Mesendoderm (in vitro differentiated cells): ENCODE measurements around the gene NEK7.

Source experiments
- DNase-seq: peaks from one replicate; pipeline ENCODE4 v3.0.0; 2013
- H2AK5ac ChIP-seq: 2 replicates; pipeline ENCODE4 v1.6.1; 2013; ENCODE audit warnings: low read length, inconsistent platforms
- H2BK120ac ChIP-seq: 2 replicates; pipeline ENCODE4 v1.6.1; 2013; ENCODE audit warnings: low read depth, mild to moderate bottlenecking, low read length, moderate library complexity, mixed read lengths
- H2BK15ac ChIP-seq: replicated peaks from 2 replicates; pipeline ENCODE4 v1.6.1; 2013; ENCODE audit warnings: low read depth, mild to moderate bottlenecking, moderate library complexity
- H2BK5ac ChIP-seq: 2 replicates; pipeline ENCODE4 v1.6.1; 2013; ENCODE audit warnings: low read length, inconsistent platforms
- H3K18ac ChIP-seq: 2 replicates; pipeline ENCODE4 v1.6.1; 2013; ENCODE audit warnings: mild to moderate bottlenecking, low read length, mixed read lengths
- H3K23ac ChIP-seq: one replicate; pipeline ENCODE4 v1.6.1; 2013; ENCODE audit warnings: low read length
- H3K27ac ChIP-seq: 2 replicates; pipeline ENCODE4 v1.5.1; 2013; ENCODE audit warnings: low read depth, mild to moderate bottlenecking, inconsistent platforms, low read length, moderate library complexity
- H3K27me3 ChIP-seq: 2 replicates; pipeline ENCODE4 v1.6.1; 2013; ENCODE audit warnings: low read length, control low read depth, mild to moderate bottlenecking, inconsistent platforms; ENCODE audit not compliant: insufficient read depth, poor library complexity
- H3K36me3 ChIP-seq: 2 replicates; pipeline ENCODE4 v1.6.1; 2013; ENCODE audit warnings: low read length, inconsistent platforms; ENCODE audit not compliant: control insufficient read depth, insufficient read depth
- H3K4ac ChIP-seq: one replicate; pipeline ENCODE4 v1.6.1; 2013; ENCODE audit warnings: low read depth, mild to moderate bottlenecking, low read length, moderate library complexity
- H3K4me1 ChIP-seq: 2 replicates; pipeline ENCODE4 v1.6.1; 2013; ENCODE audit warnings: low read depth, low read length, inconsistent platforms; ENCODE audit not compliant: control insufficient read depth
- H3K4me2 ChIP-seq: 2 replicates; pipeline ENCODE4 v1.6.1; 2013; ENCODE audit warnings: low read length
- H3K4me3 ChIP-seq: 2 replicates; pipeline ENCODE4 v1.5.1; 2013; ENCODE audit warnings: mild to moderate bottlenecking, low read length
- H3K56ac ChIP-seq: one replicate; pipeline ENCODE4 v1.6.1; 2013; ENCODE audit warnings: low read length
- H3K79me1 ChIP-seq: 2 replicates; pipeline ENCODE4 v1.6.1; 2013; ENCODE audit warnings: low read length, inconsistent platforms
- H3K79me2 ChIP-seq: 2 replicates; pipeline ENCODE4 v1.6.1; 2013; ENCODE audit warnings: mild to moderate bottlenecking, low read length; ENCODE audit not compliant: control insufficient read depth, insufficient read depth
- H3K9ac ChIP-seq: 2 replicates; pipeline ENCODE4 v1.6.1; 2013; ENCODE audit warnings: low read length, inconsistent platforms
- H4K5ac ChIP-seq: one replicate; pipeline ENCODE4 v1.6.1; 2013; ENCODE audit warnings: low read length
- H4K8ac ChIP-seq: one replicate; pipeline ENCODE4 v1.6.1; 2013; ENCODE audit warnings: low read depth, mild to moderate bottlenecking, control low read depth, low read length, moderate library complexity
- WGBS: extraction: QIAGEN DNeasy Blood & Tissue Kit; methylation state at CpG from one replicate; pipeline ENCODE4 v1.1.7; 2013; ENCODE audit warnings: low lambda C conversion rate, missing lambda C conversion rate; ENCODE audit not compliant: insufficient coverage; ENCODE audit errors: extremely low coverage; 5-methylcytosine and 5-hydroxymethylcytosine counted together

NEK7 gene

GRCh38 chr1:198157241-198157846, 546 bp downstream of the NEK7 start:
- Histone ChIP-seq H3K4ac (peak overlapping the region; percentile 63), H3K79me1 (peaks cover 3% of the 10 kb centered on the region), H3K27me3 (no peaks in the 10 kb centered on the region), H3K4me3 (peak overlapping the region; percentile 86), H3K79me2 (peaks cover 23% of the 10 kb centered on the region), H4K5ac (no peak overlapping the region), H2AK5ac (no peak overlapping the region), H3K18ac (peak overlapping the region; percentile 92), H3K23ac (peak overlapping the region; percentile 0), H3K27ac (peak overlapping the region; percentile 96), H3K4me2 (peak overlapping the region; percentile 92), H2BK120ac (peak overlapping the region; percentile 10), H2BK5ac (no peak overlapping the region), H3K9ac (peak overlapping the region; percentile 80), H3K36me3 (no peaks in the 10 kb centered on the region), H4K8ac (no peak overlapping the region), H3K56ac (peak overlapping the region; percentile 92), H2BK15ac (no peak overlapping the region), H3K4me1 (peaks cover 6% of the 10 kb centered on the region)
- WGBS: no CpG with 5 or more reads among the region's 62 CpGs
- peak; percentile 98 for DNase-seq

GRCh38 chr1:198157847-198158725, 1.3 kb downstream of the NEK7 start:
- peak overlapping the region; percentile 92 for H3K56ac ChIP-seq
- H2BK5ac ChIP-seq: no peak overlapping the region
- H3K4me3 ChIP-seq: peak overlapping the region; percentile 86
- H3K23ac ChIP-seq: peak overlapping the region; percentile 0
- H4K8ac ChIP-seq: no peak overlapping the region
- no peak overlapping the region for H2BK15ac ChIP-seq
- no peak overlapping the region for H4K5ac ChIP-seq
- peaks cover 28% of the 10 kb centered on the region for H3K79me2 ChIP-seq
- H3K36me3 ChIP-seq: no peaks in the 10 kb centered on the region
- H3K4ac ChIP-seq: no peak overlapping the region
- DNase-seq: peak; percentile 73
- WGBS: no CpG with 5 or more reads among the region's 17 CpGs
- peak overlapping the region; percentile 92 for H3K4me2 ChIP-seq
- peak overlapping the region; percentile 68 for H3K9ac ChIP-seq
- H3K27me3 ChIP-seq: no peaks in the 10 kb centered on the region
- peaks cover 6% of the 10 kb centered on the region for H3K4me1 ChIP-seq
- peak overlapping the region; percentile 16 for H3K18ac ChIP-seq
- H2BK120ac ChIP-seq: no peak overlapping the region
- H3K79me1 ChIP-seq: peaks cover 3% of the 10 kb centered on the region
- H3K27ac ChIP-seq: peak overlapping the region; percentile 42
- peak overlapping the region; percentile 47 for H2AK5ac ChIP-seq

DNA sequence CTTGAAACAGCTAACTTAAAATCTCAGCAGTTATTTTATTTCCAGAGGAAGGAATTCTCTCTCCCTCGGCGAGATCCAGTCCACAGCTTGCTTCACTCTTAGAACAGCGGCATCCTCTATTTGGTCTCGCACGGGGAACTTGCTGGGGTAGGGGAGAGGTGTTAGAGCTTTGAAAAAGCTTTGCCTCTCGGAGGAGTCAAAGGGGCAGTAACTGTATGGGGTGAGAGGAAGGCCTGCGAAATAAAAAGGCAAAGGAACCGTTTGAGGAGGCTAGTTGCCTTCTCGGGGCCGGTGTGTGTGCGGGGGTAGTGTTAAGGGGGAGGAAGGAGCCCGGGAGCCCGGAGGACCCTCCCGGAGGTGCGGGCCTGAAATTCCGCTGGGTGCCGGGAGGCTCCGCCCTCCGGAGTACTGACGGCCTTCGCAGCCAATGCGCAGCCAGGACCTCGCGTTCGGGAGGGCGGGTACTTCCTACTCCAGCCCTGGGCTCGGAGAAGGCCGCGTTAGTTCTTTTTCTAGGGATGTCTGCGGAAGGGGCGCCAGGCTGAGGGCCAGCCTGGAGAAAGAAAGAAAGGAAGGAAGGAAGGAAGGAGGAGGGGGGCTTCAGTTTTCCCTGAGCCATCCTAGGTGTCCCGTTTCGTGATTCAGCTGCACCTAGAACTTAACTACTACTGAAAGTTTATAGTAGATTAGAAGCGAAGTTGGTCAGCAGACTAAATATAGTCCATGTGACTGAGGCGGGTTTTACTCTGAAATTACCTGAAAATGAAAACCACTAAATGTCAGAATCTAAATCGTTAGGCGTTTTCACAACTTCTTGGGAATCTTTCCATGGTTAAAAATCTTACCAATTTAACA, 2.2 kb downstream of the NEK7 start:
- H2BK15ac ChIP-seq: no peak overlapping the region
- H3K4me2 ChIP-seq: peak overlapping the region; percentile 92
- H3K36me3 ChIP-seq: no peaks in the 10 kb centered on the region
- H3K4me3 ChIP-seq: peak overlapping the region; percentile 25
- peak overlapping the region; percentile 28 for H2BK5ac ChIP-seq
- H4K8ac ChIP-seq: no peak overlapping the region
- H3K79me1 ChIP-seq: peaks cover 3% of the 10 kb centered on the region
- H3K18ac ChIP-seq: peak overlapping the region; percentile 16
- H3K79me2 ChIP-seq: peaks cover 31% of the 10 kb centered on the region
- no peaks in the 10 kb centered on the region for H3K27me3 ChIP-seq
- H3K23ac ChIP-seq: no peak overlapping the region
- H2BK120ac ChIP-seq: no peak overlapping the region
- DNase-seq: peak; percentile 95
- H3K4ac ChIP-seq: no peak overlapping the region
- peak overlapping the region; percentile 60 for H3K27ac ChIP-seq
- H2AK5ac ChIP-seq: no peak overlapping the region
- peak overlapping the region; percentile 82 for H3K9ac ChIP-seq
- no CpG with 5 or more reads among the region's 37 CpGs for WGBS
- peak overlapping the region; percentile 92 for H3K56ac ChIP-seq
- peak overlapping the region; percentile 6 for H4K5ac ChIP-seq
- peaks cover 6% of the 10 kb centered on the region for H3K4me1 ChIP-seq

DNA sequence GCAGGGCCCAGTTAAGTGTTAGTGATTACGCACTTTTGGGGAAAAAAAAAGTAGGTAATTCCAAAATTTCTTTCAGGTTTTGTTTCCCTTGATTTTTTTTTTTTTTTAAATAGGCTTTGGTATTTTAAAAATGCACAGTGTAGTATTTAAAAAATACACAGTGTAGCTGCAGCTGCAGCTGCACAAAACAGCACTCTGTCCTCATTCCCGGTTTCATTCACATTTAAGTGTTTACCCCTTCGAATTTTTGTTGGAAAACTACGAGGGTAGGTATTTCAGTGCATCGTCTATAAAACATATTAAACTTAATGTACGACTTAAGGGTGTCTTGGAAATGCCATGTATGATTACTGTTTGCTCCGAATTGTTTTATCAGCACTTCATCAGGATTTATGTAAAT, 3.4 kb downstream of the NEK7 start:
- no peak overlapping the region for H3K4me2 ChIP-seq
- WGBS: no CpG with 5 or more reads among the region's 7 CpGs
- H3K27ac ChIP-seq: no peak overlapping the region
- no peak overlapping the region for H2BK5ac ChIP-seq
- no peak overlapping the region for H3K9ac ChIP-seq
- no peak overlapping the region for H4K8ac ChIP-seq
- peaks cover 38% of the 10 kb centered on the region for H3K79me2 ChIP-seq
- H3K27me3 ChIP-seq: no peaks in the 10 kb centered on the region
- no peak overlapping the region for H3K4me3 ChIP-seq
- H3K23ac ChIP-seq: no peak overlapping the region
- H3K4me1 ChIP-seq: peaks cover 6% of the 10 kb centered on the region
- H3K4ac ChIP-seq: no peak overlapping the region
- no peak overlapping the region for H4K5ac ChIP-seq
- no peak overlapping the region for H2BK120ac ChIP-seq
- H3K56ac ChIP-seq: no peak overlapping the region
- H3K79me1 ChIP-seq: peaks cover 5% of the 10 kb centered on the region
- H3K18ac ChIP-seq: no peak overlapping the region
- H2BK15ac ChIP-seq: no peak overlapping the region
- H2AK5ac ChIP-seq: no peak overlapping the region
- DNase-seq: no peak
- H3K36me3 ChIP-seq: no peaks in the 10 kb centered on the region

DNA sequence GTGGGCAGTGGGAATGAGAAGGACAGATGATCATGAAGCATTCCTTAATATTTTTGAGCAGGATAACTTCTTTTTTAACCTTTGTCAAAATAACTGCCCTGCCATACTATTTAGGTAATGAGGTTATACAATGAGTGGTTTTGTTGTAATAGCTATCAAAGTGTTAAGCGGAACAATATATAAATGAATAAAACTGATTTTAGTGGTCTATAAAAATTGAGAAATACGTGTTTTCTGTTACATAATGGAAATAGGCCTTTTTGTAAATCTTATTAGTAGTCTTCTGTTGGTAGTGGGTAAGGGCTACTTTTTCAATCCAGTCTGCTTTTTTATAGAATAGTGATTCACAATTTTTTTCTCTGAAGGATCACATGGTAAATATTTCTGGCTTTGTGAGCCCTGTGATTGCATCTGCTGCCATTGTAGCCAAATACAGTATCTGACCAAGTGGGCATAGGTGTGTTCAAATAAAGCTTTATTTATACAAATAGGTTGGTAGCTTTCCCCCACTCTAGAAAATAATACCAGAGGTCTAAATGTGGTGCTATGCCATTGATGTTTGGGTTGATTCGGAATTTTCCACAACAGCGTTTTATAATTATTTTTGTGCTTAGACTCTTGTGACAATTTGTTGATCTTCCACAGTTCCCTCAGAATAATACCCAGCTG, 4.3 kb downstream of the NEK7 start:
- H2AK5ac ChIP-seq: no peak overlapping the region
- H3K4me2 ChIP-seq: no peak overlapping the region
- peak overlapping the region; percentile 17 for H4K8ac ChIP-seq
- no peak overlapping the region for H3K9ac ChIP-seq
- peaks cover 5% of the 10 kb centered on the region for H3K79me1 ChIP-seq
- H3K27me3 ChIP-seq: no peaks in the 10 kb centered on the region
- no peak overlapping the region for H3K27ac ChIP-seq
- H2BK120ac ChIP-seq: no peak overlapping the region
- H3K36me3 ChIP-seq: no peaks in the 10 kb centered on the region
- H2BK15ac ChIP-seq: no peak overlapping the region
- no peak overlapping the region for H3K56ac ChIP-seq
- no peak overlapping the region for H3K18ac ChIP-seq
- H3K23ac ChIP-seq: no peak overlapping the region
- H3K4ac ChIP-seq: no peak overlapping the region
- peaks cover 6% of the 10 kb centered on the region for H3K4me1 ChIP-seq
- H3K4me3 ChIP-seq: no peak overlapping the region
- H4K5ac ChIP-seq: no peak overlapping the region
- H2BK5ac ChIP-seq: no peak overlapping the region
- no CpG with 5 or more reads among the region's 4 CpGs for WGBS
- H3K79me2 ChIP-seq: peaks cover 43% of the 10 kb centered on the region
- DNase-seq: no peak
